Embryonic facial prominence (tissue), 1 donor: ENCODE results near the gene POU2AF1.

Experiments used
- DNase-seq: peaks from one replicate; pipeline ENCODE4 v3.0.0-alpha.2; 2016; ENCODE audit errors: extremely low spot score

POU2AF1 gene

GRCh38 chr11:111361052-111361801, 17.8 kb downstream of the POU2AF1 start:
- DNase-seq = no peak

- DNase-seq = no peak
Measured at GRCh38 chr11:111360150-111361043, 18.7 kb downstream of the POU2AF1 start.

GRCh38 chr11:111359223-111360149, 19.6 kb downstream of the POU2AF1 start:
- DNase-seq = no peak

- no peak for DNase-seq
Measured at GRCh38 chr11:111358038-111359001, 20.8 kb downstream of the POU2AF1 start.

- no peak for DNase-seq
Measured at GRCh38 chr11:111357150-111358037, 21.7 kb downstream of the POU2AF1 start.

GRCh38 chr11:111356660-111357048, 22.4 kb downstream of the POU2AF1 start:
- no peak for DNase-seq

GRCh38 chr11:111355956-111356659, 23.0 kb downstream of the POU2AF1 start:
- no peak for DNase-seq

GRCh38 chr11:111355101-111355500, 24.0 kb downstream of the POU2AF1 start:
- DNase-seq = no peak

- no peak for DNase-seq
Measured at GRCh38 chr11:111354601-111354891, 24.5 kb downstream of the POU2AF1 start.

- no peak for DNase-seq
Measured at GRCh38 chr11:111353776-111354600, 25.1 kb downstream of the POU2AF1 start.

- DNase-seq = no peak
Measured at GRCh38 chr11:111352935-111353710, 26.0 kb downstream of the POU2AF1 start.

- no peak for DNase-seq
Measured at GRCh38 chr11:111352231-111352746, 26.8 kb downstream of the POU2AF1 start.

GRCh38 chr11:111351374-111352055, 27.6 kb downstream of the POU2AF1 start:
- no peak for DNase-seq

- no peak for DNase-seq
Measured at GRCh38 chr11:111350811-111351210, 28.3 kb downstream of the POU2AF1 start.

- no peak for DNase-seq
Measured at GRCh38 chr11:111349191-111349695, 29.8 kb downstream of the POU2AF1 start.

GRCh38 chr11:111348147-111348546, 30.9 kb downstream of the POU2AF1 start:
- no peak for DNase-seq
